SK-N-SH treated with all-trans-retinoic acid at 6 μM for 48 hours (cell line): Measurements from ENCODE around the gene AUH.
A peak's percentile ranks its signal among the peaks of the same experiment; 100 is the strongest.

Experiments used
- ARNTL ChIP-seq: fragments of 450-650 bp; formaldehyde crosslinking; IDR thresholded peaks from 2 replicates; pipeline ENCODE4 v1.5.0; 2020; ENCODE audit warnings: low read depth, mild to moderate bottlenecking, moderate library complexity, borderline replicate concordance
- CREB5 ChIP-seq: fragments of 250-450 bp; sonication (Bioruptor Pico); IDR thresholded peaks from 2 replicates; pipeline ENCODE4 v1.5.1; 2020; ENCODE audit warnings: low read depth, mild to moderate bottlenecking, moderate library complexity
- ESRRG ChIP-seq: fragments of 250-450 bp; sonication (Bioruptor Pico); IDR thresholded peaks from 2 replicates; pipeline ENCODE4 v1.6.1; 2021; ENCODE audit warnings: mild to moderate bottlenecking
- ISL1 ChIP-seq: fragments of 250-450 bp; sonication (Bioruptor Pico); IDR thresholded peaks from 2 replicates; pipeline ENCODE4 v2.1.2; 2022; ENCODE audit warnings: mild to moderate bottlenecking, moderate library complexity
- RARB ChIP-seq: fragments of 250-450 bp; sonication (Bioruptor Pico); IDR thresholded peaks from 2 replicates; pipeline ENCODE4 v1.8.0; 2021; ENCODE audit warnings: mild to moderate bottlenecking, moderate library complexity
- SNAI2 ChIP-seq: fragments of 250-450 bp; sonication (Bioruptor Pico); IDR thresholded peaks from 2 replicates; pipeline ENCODE4 v1.5.0; 2020; ENCODE audit warnings: mild to moderate bottlenecking, moderate library complexity
- TCF4 ChIP-seq: fragments of 250-450 bp; sonication (Bioruptor Pico); IDR thresholded peaks from 2 replicates; pipeline ENCODE4 v1.8.0; 2021; ENCODE audit warnings: mild to moderate bottlenecking, moderate library complexity, borderline replicate concordance
- TOX ChIP-seq: fragments of 250-450 bp; sonication (Bioruptor Pico); IDR thresholded peaks from 2 replicates; pipeline ENCODE4 v1.8.0; 2021; ENCODE audit warnings: mild to moderate bottlenecking, moderate library complexity, borderline replicate concordance
- ZFP3 ChIP-seq: fragments of 250-450 bp; sonication (Bioruptor Pico); IDR thresholded peaks from 2 replicates; pipeline ENCODE4 v1.5.0; 2020; ENCODE audit warnings: mild to moderate bottlenecking, moderate library complexity
- ZNF565 ChIP-seq: fragments of 450-650 bp; formaldehyde crosslinking; conservative IDR thresholded peaks from 2 replicates; pipeline ENCODE4 v1.5.0; 2020; ENCODE audit warnings: low read depth, mild to moderate bottlenecking, moderate library complexity
- ZNF8 ChIP-seq: fragments of 450-650 bp; formaldehyde crosslinking; IDR thresholded peaks from 2 replicates; pipeline ENCODE4 v1.5.0; 2020; ENCODE audit warnings: mild to moderate bottlenecking, moderate library complexity
- TF ChIP-seq, protein P1 (sequence below): fragments of 250-450 bp; sonication (Bioruptor Pico); IDR thresholded peaks from 2 replicates; pipeline ENCODE4 v1.8.0; 2020; ENCODE audit warnings: mild to moderate bottlenecking, moderate library complexity, borderline replicate concordance
- TF ChIP-seq, protein P2 (sequence below): fragments of 250-450 bp; sonication (Bioruptor Pico); IDR thresholded peaks from 2 replicates; pipeline ENCODE4 v1.5.0; 2020; ENCODE audit warnings: mild to moderate bottlenecking, moderate library complexity

GRCh38 chr9:91164724-91165520, 196.8 kb downstream of the AUH start:
- TF ChIP-seq ZNF8 (CRISPR knock-in tag) (no peak), RARB (no peak), ZNF565 (CRISPR knock-in tag) (no peak), CREB5 (CRISPR knock-in tag) (no peak), SNAI2 (no peak), TCF4 (CRISPR knock-in tag) (no peak), ESRRG (CRISPR knock-in tag) (no peak), ARNTL (CRISPR knock-in tag) (no peak), ZFP3 (0 out of 2 replicates have a peak, but pooled peaks have one; percentile 62), ISL1 (CRISPR knock-in tag) (no peak), TOX (no peak)
- TF ChIP-seq, protein P1, sequence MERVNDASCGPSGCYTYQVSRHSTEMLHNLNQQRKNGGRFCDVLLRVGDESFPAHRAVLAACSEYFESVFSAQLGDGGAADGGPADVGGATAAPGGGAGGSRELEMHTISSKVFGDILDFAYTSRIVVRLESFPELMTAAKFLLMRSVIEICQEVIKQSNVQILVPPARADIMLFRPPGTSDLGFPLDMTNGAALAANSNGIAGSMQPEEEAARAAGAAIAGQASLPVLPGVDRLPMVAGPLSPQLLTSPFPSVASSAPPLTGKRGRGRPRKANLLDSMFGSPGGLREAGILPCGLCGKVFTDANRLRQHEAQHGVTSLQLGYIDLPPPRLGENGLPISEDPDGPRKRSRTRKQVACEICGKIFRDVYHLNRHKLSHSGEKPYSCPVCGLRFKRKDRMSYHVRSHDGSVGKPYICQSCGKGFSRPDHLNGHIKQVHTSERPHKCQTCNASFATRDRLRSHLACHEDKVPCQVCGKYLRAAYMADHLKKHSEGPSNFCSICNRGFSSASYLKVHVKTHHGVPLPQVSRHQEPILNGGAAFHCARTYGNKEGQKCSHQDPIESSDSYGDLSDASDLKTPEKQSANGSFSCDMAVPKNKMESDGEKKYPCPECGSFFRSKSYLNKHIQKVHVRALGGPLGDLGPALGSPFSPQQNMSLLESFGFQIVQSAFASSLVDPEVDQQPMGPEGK (CRISPR knock-in tag): no peak
- TF ChIP-seq, protein P2, sequence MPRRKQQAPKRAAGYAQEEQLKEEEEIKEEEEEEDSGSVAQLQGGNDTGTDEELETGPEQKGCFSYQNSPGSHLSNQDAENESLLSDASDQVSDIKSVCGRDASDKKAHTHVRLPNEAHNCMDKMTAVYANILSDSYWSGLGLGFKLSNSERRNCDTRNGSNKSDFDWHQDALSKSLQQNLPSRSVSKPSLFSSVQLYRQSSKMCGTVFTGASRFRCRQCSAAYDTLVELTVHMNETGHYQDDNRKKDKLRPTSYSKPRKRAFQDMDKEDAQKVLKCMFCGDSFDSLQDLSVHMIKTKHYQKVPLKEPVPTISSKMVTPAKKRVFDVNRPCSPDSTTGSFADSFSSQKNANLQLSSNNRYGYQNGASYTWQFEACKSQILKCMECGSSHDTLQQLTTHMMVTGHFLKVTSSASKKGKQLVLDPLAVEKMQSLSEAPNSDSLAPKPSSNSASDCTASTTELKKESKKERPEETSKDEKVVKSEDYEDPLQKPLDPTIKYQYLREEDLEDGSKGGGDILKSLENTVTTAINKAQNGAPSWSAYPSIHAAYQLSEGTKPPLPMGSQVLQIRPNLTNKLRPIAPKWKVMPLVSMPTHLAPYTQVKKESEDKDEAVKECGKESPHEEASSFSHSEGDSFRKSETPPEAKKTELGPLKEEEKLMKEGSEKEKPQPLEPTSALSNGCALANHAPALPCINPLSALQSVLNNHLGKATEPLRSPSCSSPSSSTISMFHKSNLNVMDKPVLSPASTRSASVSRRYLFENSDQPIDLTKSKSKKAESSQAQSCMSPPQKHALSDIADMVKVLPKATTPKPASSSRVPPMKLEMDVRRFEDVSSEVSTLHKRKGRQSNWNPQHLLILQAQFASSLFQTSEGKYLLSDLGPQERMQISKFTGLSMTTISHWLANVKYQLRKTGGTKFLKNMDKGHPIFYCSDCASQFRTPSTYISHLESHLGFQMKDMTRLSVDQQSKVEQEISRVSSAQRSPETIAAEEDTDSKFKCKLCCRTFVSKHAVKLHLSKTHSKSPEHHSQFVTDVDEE: no peak
